T follicular helper cell (primary cell): ENCODE measurements around the gene COG5.
A peak's percentile ranks its signal among the peaks of the same experiment; 100 is the strongest.
"Not testable (repeated sequence)": the region's sequence is repeated elsewhere in the genome, so short reads cannot be mapped to it uniquely, and the experiment has no call there.

Source experiments
- DNase-seq: peaks from one replicate; pipeline ENCODE4 v3.0.0-alpha.2; 2020; ENCODE audit warnings: low read depth

The COG5 gene

DNA sequence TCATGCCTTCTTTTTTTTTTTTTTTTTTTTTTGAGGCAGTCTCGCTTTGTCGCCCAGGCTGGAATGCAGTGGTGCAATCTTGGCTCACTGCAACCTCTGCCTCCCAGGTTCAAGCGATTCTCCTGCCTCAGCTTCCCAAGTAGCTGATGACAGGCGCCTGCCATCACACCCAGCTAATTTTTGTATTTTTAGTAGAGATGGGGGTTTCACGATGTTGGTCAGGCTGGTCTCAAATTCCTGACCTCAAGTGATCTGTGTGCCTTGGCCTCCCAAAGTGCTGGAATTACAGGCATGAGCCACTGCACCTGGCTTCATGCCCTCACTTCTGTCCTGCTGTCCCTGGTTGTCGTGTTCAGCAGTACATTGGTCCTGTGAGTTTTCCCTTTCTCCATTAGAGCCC, 342.9 kb downstream of the COG5 start:
- DNase-seq, result not testable (repeated sequence)

DNA sequence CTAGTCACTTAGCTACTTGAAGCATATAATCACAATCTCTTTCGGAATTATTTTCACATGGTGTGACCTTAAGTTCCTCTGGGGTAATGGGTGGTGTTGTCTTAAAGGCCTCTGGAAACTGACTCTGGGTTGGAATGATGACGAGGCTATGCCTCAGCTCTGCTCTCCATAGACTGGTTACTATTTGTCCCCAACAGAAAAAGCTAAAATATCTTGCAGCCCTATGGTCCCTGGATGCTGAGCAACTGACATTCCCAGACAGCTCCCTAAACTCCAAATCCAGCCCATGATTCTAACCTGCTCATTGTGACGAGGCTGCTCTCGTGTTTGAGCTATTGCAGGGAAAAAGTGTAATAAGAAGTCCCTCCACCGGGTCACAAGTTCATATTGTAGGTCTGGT, 343.4 kb downstream of the COG5 start:
- DNase-seq, result no peak

DNA sequence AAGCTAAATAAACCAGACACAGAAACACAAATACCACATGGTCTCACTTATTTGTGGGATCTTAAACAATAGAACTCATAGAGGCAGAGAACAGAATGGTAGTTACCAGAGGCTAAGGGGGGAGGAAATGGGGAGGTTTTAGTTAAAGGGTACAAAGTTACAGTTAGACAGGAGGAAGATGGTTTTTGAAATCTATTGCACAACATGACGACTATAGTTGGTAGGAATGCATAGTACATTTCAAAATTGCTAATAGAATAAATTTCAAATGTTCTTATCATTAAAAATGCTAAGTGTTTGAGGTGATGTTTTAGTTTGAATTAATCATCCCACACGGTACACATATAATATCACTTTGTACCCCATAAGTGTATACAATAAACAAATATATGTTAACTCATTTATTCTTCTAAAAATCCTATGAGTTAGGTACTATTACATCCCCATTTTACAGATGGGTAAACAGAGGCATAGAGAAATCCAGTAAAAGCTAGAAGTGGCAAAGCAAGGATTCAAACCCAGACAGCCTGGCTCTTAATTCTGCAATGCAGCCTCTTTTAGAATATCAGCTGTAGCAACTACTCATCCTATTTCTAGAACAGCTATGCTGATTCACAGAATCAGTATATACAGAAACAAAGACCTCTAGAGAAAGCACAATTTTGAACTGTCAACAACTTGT, 344.0 kb downstream of the COG5 start:
- no peak for DNase-seq

DNA sequence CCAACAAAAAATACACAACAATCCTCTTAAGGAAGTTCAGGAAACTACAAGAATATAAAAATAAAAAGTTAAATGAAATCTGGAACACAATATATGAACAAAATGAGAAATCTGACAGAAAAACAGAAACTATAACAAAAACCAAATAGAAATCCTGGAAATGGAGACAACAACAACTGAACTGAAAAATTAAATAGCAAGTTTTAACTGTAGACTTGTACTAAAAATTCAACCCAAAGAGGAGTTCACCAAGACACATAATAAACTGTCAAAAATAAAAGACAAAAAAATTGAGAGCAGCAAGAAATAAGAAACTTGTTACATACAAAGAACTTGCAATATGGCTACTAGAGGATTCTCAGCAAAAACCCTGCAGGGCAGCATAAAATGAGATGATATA, 349.8 kb downstream of the COG5 start:
- DNase-seq, result no peak

GRCh38 chr7:107213193-107213788, 350.4 kb downstream of the COG5 start:
- no peak for DNase-seq

- DNase-seq, result no peak
These were observed 351.0 kb downstream of the COG5 start for GRCh38 chr7:107212725-107213124.

DNA sequence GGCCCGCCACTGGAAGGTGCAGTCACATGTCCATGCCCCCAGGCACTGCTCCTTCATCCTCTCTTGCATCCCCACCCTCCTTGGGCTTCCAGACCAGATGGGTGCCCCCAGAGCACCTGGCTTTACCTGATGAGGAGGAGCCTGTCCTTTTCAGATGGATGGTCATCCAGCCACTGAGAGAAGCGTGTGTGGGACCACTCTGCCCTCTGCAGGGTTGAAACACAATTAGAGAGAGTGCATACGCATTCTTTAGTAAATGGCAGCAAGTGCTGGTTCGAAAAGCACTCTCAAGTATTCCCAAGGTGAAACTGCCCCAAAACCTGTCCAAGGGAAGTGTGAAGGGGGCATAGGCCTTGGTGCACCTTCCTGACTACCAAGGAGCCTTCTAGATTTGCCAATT, 353.3 kb downstream of the COG5 start:
- DNase-seq, result no peak

DNA sequence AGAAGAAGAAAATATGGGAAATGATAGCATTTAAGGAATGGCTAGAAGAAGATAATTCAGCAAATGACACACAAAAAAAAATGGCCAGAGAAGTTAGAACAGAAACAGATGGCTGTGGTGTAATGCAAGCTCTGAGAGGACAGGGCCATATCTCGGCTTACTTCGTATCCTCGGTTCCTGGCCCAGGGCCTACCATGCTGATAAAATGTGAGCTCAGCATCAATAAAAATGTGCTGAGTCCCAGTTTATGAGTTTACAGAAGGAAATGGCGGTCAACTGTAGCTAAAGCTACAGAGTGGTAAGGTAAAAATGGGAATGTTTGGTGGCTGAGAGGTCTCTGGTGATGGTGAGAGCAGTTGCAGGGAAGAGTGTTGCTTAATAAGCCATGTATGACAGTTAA, 354.2 kb downstream of the COG5 start:
- no peak for DNase-seq

DNA sequence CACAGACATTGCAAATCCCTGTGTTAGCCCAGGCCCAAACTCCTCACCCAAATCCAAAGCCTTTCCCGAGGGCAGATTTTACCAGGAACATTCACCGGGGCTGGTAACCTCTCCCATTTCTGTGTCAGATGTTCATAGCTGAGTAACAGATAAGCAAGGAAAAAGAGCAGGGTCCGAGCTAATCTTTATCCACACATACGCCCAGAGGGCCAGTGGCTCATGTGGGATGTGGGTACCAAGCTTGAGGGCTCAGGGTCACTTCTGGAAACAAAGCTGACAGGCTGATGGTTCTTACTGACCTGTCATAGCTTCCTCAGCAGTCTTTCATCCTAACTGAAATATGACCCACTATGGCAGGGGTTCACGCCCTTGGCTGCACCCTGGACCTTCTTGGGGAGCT, 355.2 kb downstream of the COG5 start:
- DNase-seq, result no peak

DNA sequence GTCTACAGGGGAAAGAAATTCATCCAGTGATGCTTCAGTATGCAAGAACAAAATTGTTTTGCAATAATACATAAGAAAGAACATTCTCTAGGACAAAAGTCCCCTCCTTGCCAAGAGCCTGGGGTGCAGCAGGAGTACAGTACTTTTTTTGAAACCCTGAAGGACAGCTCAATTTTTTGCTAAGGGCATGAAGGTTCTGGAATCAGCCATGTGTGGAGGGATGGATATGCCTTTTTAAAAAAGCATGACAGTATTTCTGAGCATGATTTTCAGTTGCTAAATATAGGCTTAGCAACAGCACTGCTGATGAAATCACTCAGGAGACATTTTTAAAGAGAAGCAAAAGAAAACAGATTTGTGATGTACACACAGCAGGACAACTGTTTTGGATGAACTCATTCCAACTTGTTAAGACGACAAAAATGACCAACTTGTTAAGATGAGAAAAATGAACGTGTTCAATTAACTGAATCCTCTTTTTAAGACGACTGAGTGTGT, 355.6 kb downstream of the COG5 start:
- no peak for DNase-seq

- DNase-seq, result no peak
These were observed 356.3 kb downstream of the COG5 start for GRCh38 chr7:107207459-107207858.

DNA sequence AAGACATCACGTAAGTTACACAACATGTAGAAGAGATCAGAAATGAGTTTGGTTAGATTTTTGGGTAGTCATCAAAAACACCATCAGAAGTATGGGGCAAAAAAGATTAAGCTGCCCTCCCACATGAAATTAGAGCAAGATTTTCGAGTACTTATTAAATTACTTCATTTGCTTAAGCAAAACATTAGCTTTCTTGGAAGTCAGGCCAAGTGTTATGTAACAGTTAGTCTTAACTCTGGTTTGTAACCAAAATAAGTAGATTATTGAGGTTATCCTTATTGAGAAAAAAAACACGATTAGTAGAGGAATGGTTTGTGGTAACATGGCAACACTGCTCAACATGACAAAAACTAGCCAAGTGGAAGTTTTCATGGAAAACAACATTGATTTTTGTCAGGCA, 357.0 kb downstream of the COG5 start:
- DNase-seq, result no peak

GRCh38 chr7:107206136-107206535, 357.6 kb downstream of the COG5 start:
- DNase-seq, result no peak

DNA sequence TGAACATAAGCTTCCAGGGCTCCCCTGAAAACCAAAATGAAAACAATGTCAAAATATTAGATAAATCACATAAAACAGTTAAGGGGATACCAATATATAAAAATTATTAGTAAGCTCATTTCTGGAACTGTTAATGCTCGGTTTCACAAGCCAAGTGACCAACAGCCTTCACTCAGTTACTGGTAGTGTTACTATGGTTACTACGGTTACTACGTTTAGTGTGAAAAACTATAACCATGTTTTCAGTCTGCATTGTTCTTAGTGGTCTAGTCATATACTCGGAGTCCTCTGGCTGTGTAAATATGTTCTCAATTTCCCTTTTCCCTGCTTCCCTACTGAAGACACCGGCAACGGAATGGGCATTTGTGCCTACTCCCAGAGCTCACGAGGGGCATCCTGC, 360.1 kb downstream of the COG5 start:
- DNase-seq, result no peak

DNA sequence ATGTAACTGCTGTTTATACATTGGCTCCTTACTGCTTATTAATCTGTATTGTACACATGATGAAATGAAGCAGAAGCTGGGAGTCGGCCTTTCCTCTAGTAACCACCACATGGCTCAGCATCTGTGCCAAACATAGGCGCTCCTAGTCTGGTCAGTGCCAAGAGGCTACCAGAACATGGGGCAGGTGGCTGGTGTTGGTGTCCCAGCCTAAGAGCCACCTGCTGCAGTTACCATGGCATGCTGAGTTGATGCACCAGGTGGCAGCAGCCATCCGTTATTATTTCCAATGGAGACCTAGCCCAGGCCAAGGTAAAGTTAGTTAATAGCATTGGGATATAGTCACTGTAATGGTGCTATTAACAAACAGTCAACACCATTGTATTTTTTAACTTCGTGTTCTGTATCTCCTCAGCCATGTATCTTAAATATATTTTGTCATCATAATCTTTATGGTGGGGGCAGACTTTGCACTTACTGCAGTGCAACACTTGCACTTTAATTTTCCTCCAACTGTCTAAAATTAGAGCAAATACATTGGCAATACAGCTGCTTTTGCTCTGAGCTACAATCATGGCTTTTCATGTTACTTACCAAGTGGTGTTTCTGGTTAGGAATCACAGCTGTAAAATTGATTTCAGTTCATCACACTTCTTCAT, 361.8 kb downstream of the COG5 start:
- DNase-seq, result peak; percentile 11

GRCh38 chr7:107196834-107197610, 366.7 kb downstream of the COG5 start:
- no peak for DNase-seq

DNA sequence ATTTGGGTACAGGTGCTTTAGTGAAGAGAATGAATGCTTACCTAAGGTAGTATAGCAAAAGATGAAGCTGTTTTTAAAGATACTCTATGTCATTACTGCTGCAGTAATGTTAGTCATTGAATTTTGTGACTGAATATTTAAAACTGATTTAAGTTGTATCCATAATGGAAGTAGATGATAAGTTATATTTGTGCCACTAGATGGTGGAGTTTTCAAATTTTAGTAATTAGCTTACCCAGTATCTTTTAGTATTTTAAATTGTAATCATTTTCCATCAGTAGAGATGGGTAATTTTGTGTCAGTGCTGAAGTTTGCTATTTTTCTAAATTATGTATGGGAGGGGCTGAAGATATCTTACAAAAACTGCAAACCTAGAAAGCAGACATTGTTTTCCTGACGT, 369.7 kb downstream of the COG5 start:
- no peak for DNase-seq

DNA sequence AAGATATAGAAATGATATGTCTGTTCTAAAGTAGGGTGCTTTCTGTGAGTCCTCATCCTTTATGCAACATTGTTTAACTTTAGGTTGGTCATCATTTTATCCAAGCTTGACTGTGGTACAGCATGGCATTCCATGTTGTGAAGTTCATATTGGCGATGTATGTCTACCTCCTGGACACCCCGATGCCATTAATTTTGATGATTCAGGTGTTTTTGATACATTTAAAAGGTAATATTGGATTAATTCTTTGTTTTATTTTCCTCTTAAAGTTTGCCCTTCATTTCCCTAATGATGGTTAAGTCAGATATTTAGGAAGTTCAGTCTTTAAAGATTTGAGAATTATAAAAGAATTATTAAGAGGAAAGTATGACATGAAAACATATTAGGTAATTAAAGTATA, 373.6 kb downstream of the COG5 start:
- DNase-seq, result no peak

DNA sequence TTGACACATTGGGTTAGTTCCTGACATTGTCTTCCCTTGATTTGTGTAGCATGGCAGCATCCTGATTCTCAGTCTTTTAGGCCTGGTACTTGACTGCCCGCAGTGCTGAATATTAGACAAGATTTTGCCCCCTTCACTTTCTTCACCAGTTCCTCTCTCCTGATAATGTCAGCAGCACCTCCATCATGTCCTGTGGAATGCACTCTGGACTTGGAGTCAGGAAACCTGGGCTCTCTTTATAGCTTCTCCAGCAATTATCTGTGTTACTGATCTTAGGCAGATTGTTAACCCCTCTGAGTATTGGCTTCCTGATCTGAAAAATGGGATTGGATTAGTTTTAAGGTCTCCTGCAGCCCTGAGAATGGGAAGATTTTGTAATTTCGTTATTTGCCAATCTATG, 375.9 kb downstream of the COG5 start:
- DNase-seq, result no peak

GRCh38 chr7:107186240-107186639, 377.5 kb downstream of the COG5 start:
- no peak for DNase-seq

- no peak for DNase-seq
These were observed 378.0 kb downstream of the COG5 start for GRCh38 chr7:107185716-107186115.

- DNase-seq, result no peak
These were observed 382.5 kb downstream of the COG5 start for GRCh38 chr7:107181172-107181571.

- peak; percentile 43 for DNase-seq
These were observed 383.3 kb downstream of the COG5 start for GRCh38 chr7:107180378-107180777.
